HepG2 (cell line): ENCODE results near the gene CAPN11. TPM values are rescaled to one million over a fixed set of nuclear protein-coding genes. Genes with fewer than 3 reads are reported as not detected.

Experiments
- ETV5 ChIP-seq: IDR thresholded peaks from 2 replicates; pipeline ENCODE4 v1.6.1; 2018; ENCODE audit warnings: missing biosample characterization, missing genetic modification reagents, inconsistent platforms, borderline replicate concordance
- GATAD2A ChIP-seq: IDR thresholded peaks from 2 replicates; pipeline ENCODE4 v1.6.1; 2016
- NFIC ChIP-seq: IDR thresholded peaks from 2 replicates; pipeline ENCODE4 v1.6.1; 2012; ENCODE audit warnings: mild to moderate bottlenecking, low read length, inconsistent platforms
- NPAS2 ChIP-seq: sonication (generic); formaldehyde crosslinking; IDR thresholded peaks from 2 replicates; pipeline ENCODE4 v1.8.0; 2022; ENCODE audit warnings: mild to moderate bottlenecking, missing genetic modification reagents, borderline replicate concordance
- RNF2 ChIP-seq: fragments of 450-650 bp; conservative IDR thresholded peaks from 2 replicates; pipeline ENCODE4 v1.6.1; 2016; ENCODE audit warnings: low read depth
- RXRA ChIP-seq: sonication (generic); formaldehyde crosslinking; IDR thresholded peaks from 2 replicates; pipeline ENCODE4 v1.5.1; 2020; ENCODE audit warnings: missing genetic modification reagents
- YY1 ChIP-seq: IDR thresholded peaks from 2 replicates; pipeline ENCODE4 v1.6.1; 2011; ENCODE audit warnings: low read length, low read depth, moderate library complexity, mild to moderate bottlenecking; ENCODE audit not compliant: insufficient read depth, insufficient replicate concordance
- ZBTB21 ChIP-seq: sonication (generic); formaldehyde crosslinking; IDR thresholded peaks from 2 replicates; pipeline ENCODE4 v1.4.0; 2020; ENCODE audit warnings: missing genetic modification reagents
- ZNF430 ChIP-seq: sonication (generic); formaldehyde crosslinking; IDR thresholded peaks from 2 replicates; pipeline ENCODE4 v1.9.0; 2021; ENCODE audit warnings: mild to moderate bottlenecking, missing genetic modification reagents
- ZNF441 ChIP-seq: sonication (generic); formaldehyde crosslinking; IDR thresholded peaks from 2 replicates; pipeline ENCODE4 v1.7.0; 2021; ENCODE audit warnings: missing genetic modification reagents, borderline replicate concordance
- ZNF660 ChIP-seq: sonication (generic); formaldehyde crosslinking; IDR thresholded peaks from 2 replicates; pipeline ENCODE4 v1.5.1; 2020; ENCODE audit warnings: mild to moderate bottlenecking, low read depth, missing genetic modification reagents, borderline replicate concordance
- polyA plus RNA-seq, 8 experiments: library from polyadenylated mRNA; depleted of rRNA in 3 of 8; stranded (reverse) in 7 of 8; unstranded in 1 of 8; fragments of >200 nt; fragmentation: Illumina TruSeq in 4 of 8; extraction: Trizol in 4 of 8; gene quantifications; 2 replicates each; pipeline versions ENCODE4 v1.2.1 to v1.2.3, GENCODE V29; 2011 to 2016; ENCODE audit warnings: low read depth in 4 of 8, missing spikeins in 1 of 8, mixed read lengths in 1 of 8; ENCODE audit not compliant: insufficient read depth in 1 of 8
- total RNA-seq, 5 experiments: library from RNA; depleted of rRNA; stranded (reverse); fragments of >200 nt; fragmentation: Illumina TruSeq; extraction: Trizol; gene quantifications; 2 replicates each; pipeline ENCODE4 v1.2.3, GENCODE V29; 2016; ENCODE audit warnings: low read depth in 1 of 5
- TF ChIP-seq, protein P1 (sequence below): IDR thresholded peaks from 2 replicates; pipeline ENCODE4 v1.6.1; 2018; ENCODE audit warnings: missing genetic modification reagents
- TF ChIP-seq, protein P2 (sequence below): sonication (generic); formaldehyde crosslinking; IDR thresholded peaks from 2 replicates; pipeline ENCODE4 v1.5.1; 2020; ENCODE audit warnings: missing genetic modification reagents, mild to moderate bottlenecking, borderline replicate concordance
- TF ChIP-seq, protein P3 (sequence below): sonication (generic); formaldehyde crosslinking; IDR thresholded peaks from 2 replicates; pipeline ENCODE4 v1.4.0; 2020; ENCODE audit warnings: missing genetic modification reagents
- TF ChIP-seq, protein P4 (sequence below): sonication (generic); formaldehyde crosslinking; IDR thresholded peaks from 2 replicates; pipeline ENCODE4 v1.4.0; 2020; ENCODE audit warnings: missing genetic modification reagents
- TF ChIP-seq, protein P5 (sequence below): sonication (generic); formaldehyde crosslinking; IDR thresholded peaks from 2 replicates; pipeline ENCODE4 v1.4.0; 2020; ENCODE audit warnings: missing genetic modification reagents

Gene CAPN11
- total and polyA plus RNA-seq, 2 of the 13 experiments (the other 11 are each of a cell fraction or from before 2014, with no cell fraction given): 0.07 to 0.11 TPM

DNA sequence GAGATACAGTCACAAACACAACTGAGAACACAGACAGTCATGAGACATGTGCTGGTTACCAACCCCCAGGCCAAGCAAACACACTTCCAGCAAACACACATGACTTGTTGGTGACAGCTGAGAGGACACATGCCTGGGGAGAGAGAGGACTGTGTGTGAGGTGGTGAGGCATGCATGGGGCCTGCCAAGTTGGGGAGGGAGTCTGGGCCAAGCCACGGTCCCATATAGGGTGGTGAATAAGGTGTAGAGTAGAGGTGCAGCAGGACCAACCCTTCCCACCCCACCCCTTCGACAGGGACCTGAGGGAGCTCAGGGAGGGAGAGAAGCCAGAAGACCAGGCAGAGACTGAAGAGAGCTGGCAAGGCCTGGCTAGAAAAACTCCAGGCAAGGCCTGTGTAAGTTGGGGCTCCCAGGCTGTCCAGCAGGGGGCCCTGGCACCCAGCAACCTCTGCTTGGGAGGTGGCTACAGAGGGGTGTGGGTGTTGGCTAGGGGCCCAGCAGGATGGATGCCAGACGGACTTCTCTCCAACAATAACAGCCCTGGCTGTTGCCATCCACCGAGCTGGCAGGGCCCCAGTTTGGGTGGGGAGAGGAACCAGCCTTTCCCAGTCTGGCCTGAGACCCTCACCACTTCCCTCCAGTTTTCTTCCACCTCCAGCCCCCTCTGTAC is 62.8 kb downstream of the CAPN11 start (continued):
- TF ChIP-seq, protein P1, sequence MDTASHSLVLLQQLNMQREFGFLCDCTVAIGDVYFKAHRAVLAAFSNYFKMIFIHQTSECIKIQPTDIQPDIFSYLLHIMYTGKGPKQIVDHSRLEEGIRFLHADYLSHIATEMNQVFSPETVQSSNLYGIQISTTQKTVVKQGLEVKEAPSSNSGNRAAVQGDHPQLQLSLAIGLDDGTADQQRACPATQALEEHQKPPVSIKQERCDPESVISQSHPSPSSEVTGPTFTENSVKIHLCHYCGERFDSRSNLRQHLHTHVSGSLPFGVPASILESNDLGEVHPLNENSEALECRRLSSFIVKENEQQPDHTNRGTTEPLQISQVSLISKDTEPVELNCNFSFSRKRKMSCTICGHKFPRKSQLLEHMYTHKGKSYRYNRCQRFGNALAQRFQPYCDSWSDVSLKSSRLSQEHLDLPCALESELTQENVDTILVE: no peak
- TF ChIP-seq, protein P2, sequence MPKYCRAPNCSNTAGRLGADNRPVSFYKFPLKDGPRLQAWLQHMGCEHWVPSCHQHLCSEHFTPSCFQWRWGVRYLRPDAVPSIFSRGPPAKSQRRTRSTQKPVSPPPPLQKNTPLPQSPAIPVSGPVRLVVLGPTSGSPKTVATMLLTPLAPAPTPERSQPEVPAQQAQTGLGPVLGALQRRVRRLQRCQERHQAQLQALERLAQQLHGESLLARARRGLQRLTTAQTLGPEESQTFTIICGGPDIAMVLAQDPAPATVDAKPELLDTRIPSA (CRISPR knock-in tag): no peak
- TF ChIP-seq ZNF430 (CRISPR knock-in tag) (peak; percentile 69; the same call in 1 of the 2 replicates), GATAD2A (CRISPR knock-in tag) (peak; percentile 87), YY1 (peak; percentile 19), ZNF660 (CRISPR knock-in tag) (no peak), NFIC (no peak), ETV5 (peak; percentile 49; the same call in 1 of the 2 replicates), ZBTB21 (no peak), ZNF441 (CRISPR knock-in tag) (no peak), NPAS2 (CRISPR knock-in tag) (no peak), RNF2 (no peak; the same call in 1 of the 2 replicates), RXRA (CRISPR knock-in tag) (peak; percentile 57; the same call in 1 of the 2 replicates)
- TF ChIP-seq, protein P3, sequence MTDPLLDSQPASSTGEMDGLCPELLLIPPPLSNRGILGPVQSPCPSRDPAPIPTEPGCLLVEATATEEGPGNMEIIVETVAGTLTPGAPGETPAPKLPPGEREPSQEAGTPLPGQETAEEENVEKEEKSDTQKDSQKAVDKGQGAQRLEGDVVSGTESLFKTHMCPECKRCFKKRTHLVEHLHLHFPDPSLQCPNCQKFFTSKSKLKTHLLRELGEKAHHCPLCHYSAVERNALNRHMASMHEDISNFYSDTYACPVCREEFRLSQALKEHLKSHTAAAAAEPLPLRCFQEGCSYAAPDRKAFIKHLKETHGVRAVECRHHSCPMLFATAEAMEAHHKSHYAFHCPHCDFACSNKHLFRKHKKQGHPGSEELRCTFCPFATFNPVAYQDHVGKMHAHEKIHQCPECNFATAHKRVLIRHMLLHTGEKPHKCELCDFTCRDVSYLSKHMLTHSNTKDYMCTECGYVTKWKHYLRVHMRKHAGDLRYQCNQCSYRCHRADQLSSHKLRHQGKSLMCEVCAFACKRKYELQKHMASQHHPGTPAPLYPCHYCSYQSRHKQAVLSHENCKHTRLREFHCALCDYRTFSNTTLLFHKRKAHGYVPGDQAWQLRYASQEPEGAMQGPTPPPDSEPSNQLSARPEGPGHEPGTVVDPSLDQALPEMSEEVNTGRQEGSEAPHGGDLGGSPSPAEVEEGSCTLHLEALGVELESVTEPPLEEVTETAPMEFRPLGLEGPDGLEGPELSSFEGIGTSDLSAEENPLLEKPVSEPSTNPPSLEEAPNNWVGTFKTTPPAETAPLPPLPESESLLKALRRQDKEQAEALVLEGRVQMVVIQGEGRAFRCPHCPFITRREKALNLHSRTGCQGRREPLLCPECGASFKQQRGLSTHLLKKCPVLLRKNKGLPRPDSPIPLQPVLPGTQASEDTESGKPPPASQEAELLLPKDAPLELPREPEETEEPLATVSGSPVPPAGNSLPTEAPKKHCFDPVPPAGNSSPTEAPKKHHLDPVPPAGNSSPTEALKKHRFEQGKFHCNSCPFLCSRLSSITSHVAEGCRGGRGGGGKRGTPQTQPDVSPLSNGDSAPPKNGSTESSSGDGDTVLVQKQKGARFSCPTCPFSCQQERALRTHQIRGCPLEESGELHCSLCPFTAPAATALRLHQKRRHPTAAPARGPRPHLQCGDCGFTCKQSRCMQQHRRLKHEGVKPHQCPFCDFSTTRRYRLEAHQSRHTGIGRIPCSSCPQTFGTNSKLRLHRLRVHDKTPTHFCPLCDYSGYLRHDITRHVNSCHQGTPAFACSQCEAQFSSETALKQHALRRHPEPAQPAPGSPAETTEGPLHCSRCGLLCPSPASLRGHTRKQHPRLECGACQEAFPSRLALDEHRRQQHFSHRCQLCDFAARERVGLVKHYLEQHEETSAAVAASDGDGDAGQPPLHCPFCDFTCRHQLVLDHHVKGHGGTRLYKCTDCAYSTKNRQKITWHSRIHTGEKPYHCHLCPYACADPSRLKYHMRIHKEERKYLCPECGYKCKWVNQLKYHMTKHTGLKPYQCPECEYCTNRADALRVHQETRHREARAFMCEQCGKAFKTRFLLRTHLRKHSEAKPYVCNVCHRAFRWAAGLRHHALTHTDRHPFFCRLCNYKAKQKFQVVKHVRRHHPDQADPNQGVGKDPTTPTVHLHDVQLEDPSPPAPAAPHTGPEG: no peak
- TF ChIP-seq, protein P4, sequence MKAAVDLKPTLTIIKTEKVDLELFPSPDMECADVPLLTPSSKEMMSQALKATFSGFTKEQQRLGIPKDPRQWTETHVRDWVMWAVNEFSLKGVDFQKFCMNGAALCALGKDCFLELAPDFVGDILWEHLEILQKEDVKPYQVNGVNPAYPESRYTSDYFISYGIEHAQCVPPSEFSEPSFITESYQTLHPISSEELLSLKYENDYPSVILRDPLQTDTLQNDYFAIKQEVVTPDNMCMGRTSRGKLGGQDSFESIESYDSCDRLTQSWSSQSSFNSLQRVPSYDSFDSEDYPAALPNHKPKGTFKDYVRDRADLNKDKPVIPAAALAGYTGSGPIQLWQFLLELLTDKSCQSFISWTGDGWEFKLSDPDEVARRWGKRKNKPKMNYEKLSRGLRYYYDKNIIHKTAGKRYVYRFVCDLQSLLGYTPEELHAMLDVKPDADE (CRISPR knock-in tag): no peak
- TF ChIP-seq, protein P5, sequence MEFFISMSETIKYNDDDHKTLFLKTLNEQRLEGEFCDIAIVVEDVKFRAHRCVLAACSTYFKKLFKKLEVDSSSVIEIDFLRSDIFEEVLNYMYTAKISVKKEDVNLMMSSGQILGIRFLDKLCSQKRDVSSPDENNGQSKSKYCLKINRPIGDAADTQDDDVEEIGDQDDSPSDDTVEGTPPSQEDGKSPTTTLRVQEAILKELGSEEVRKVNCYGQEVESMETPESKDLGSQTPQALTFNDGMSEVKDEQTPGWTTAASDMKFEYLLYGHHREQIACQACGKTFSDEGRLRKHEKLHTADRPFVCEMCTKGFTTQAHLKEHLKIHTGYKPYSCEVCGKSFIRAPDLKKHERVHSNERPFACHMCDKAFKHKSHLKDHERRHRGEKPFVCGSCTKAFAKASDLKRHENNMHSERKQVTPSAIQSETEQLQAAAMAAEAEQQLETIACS (CRISPR knock-in tag): no peak
